Measurements from ENCODE around the gene IL1RN. TPM values are rescaled to one million over a fixed set of nuclear protein-coding genes. Genes with fewer than 3 reads are reported as not detected.

Gene IL1RN
- total and polyA plus RNA-seq, 2 donors (not counting 3 experiments of a cell fraction or from before 2014, with no cell fraction given), result not detected

GRCh38 chr2:113155331-113155730 is 27.9 kb downstream of the IL1RN start:
- no peaks in the 10 kb centered on the region for H3K79me2 ChIP-seq (ENCODE audit: control insufficient read depth, insufficient read depth, low read length)
- peaks cover 6% of the 10 kb centered on the region for H3K4me1 ChIP-seq (ENCODE audit: control insufficient read depth, extremely low read depth, insufficient read depth, low read length)
- H3K4me2 ChIP-seq (ENCODE audit: insufficient read depth, low read length), result no peak overlapping the region
- CTCF ChIA-PET, result interaction anchor here (1.2 to 2.7 kb wide), 3 partner anchors 17 to 75 kb away, joined by 3 to 20 read pairs (median 6); no protein-coding TSS in a partner anchor
- TF ChIP-seq EZH2 (IDR thresholded peaks at IDR 0.05; ENCODE audit: borderline replicate concordance, low read depth, low read length, severe bottlenecking) (no peak), CTCF (IDR thresholded peaks at IDR 0.05; ENCODE audit: extremely low read depth in 1 of 2, insufficient read depth in 1 of 2, low read depth in 1 of 2, low read length in 2 of 2) (no peak), GATA2 (IDR thresholded peaks at IDR 0.05; ENCODE audit: insufficient read depth, insufficient read length, low read depth, low read length) (no peak), POLR2A (IDR thresholded peaks at IDR 0.05; ENCODE audit: low read depth, low read length) (no peak), FOS (IDR thresholded peaks at IDR 0.05; ENCODE audit: borderline replicate concordance, insufficient read depth, low read length) (no peak), POLR2AphosphoS5 (IDR thresholded peaks at IDR 0.05; ENCODE audit: insufficient read depth, low read depth, low read length) (no peak), MAX (IDR thresholded peaks at IDR 0.05; ENCODE audit: insufficient read depth, insufficient read length) (no peak), JUN (IDR thresholded peaks at IDR 0.05; ENCODE audit: borderline replicate concordance, insufficient read depth, insufficient read length, low read depth) (no peak), MYC (IDR thresholded peaks at IDR 0.05; ENCODE audit: low read depth, low read length) (no peak)
- no peak overlapping the region for H3K27ac ChIP-seq (ENCODE audit: insufficient read depth, low read depth, low read length)
- H3K9me3 ChIP-seq (replicated peaks; ENCODE audit: control insufficient read depth, insufficient read depth, low read length), result no peaks in the 10 kb centered on the region
- DNase-seq (ENCODE audit: low read depth, low spot score) (no peak), FAIRE-seq (no peak)
- POLR2A ChIA-PET, result no interaction called here
- H2AFZ ChIP-seq (ENCODE audit: low read depth, low read length), result no peak overlapping the region
- H4K20me1 ChIP-seq (replicated peaks; ENCODE audit: control insufficient read depth, extremely low read depth, insufficient read depth, low read length), result no peaks in the 10 kb centered on the region
- H3K9me1 ChIP-seq (replicated peaks; ENCODE audit: control insufficient read depth, extremely low read depth, insufficient read depth, low read length), result no peaks in the 10 kb centered on the region
- intact Hi-C loops (cut with micrococcal nuclease) (no loop called here), dilution Hi-C loops (cut with MboI; ENCODE audit: extremely low pct_ligation_motif_present, low sequenced_read_pairs) (no loop called here)
- H3K27me3 ChIP-seq (ENCODE audit: control insufficient read depth in 2 of 2, insufficient read depth in 2 of 2, low read length in 2 of 2), result peaks cover 32 to 36% of the 10 kb centered on the region in 2 experiments
- H3K36me3 ChIP-seq (ENCODE audit: control insufficient read depth in 2 of 2, extremely low read depth in 1 of 2, insufficient read depth in 2 of 2, low read length in 2 of 2), result no peaks in the 10 kb centered on the region
- H3K9ac ChIP-seq (replicated peaks; ENCODE audit: extremely low read depth, insufficient read depth, low read length), result no peak overlapping the region
- BruUV-seq (replicated peaks), result no TSS peak
- H3K4me3 ChIP-seq (replicated peaks in 1 of 3; ENCODE audit: insufficient read depth in 1 of 3, low read depth in 1 of 3, low read length in 3 of 3), result no peak overlapping the region
